ENCODE measurements around the gene DYSF.

DYSF gene

GRCh38 chr2:71715241-71715750 lies 261.9 kb downstream of the DYSF start:
- DNase-seq, result no peak

GRCh38 chr2:71715951-71716696 lies 262.8 kb downstream of the DYSF start:
- no peak for DNase-seq

- DNase-seq, result no peak
Measured at GRCh38 chr2:71716697-71717624, 263.6 kb downstream of the DYSF start.

- DNase-seq, result no peak
Measured at GRCh38 chr2:71718686-71719085, 265.3 kb downstream of the DYSF start.

GRCh38 chr2:71719520-71720282 lies 266.3 kb downstream of the DYSF start:
- DNase-seq, result no peak

GRCh38 chr2:71720283-71720560 lies 266.9 kb downstream of the DYSF start:
- no peak for DNase-seq

- no peak for DNase-seq
Measured at GRCh38 chr2:71720596-71721361, 267.4 kb downstream of the DYSF start.

GRCh38 chr2:71721362-71721665 lies 268.0 kb downstream of the DYSF start:
- DNase-seq, result no peak

GRCh38 chr2:71721669-71722068 lies 268.3 kb downstream of the DYSF start:
- no peak for DNase-seq

GRCh38 chr2:71722286-71722685 lies 268.9 kb downstream of the DYSF start:
- no peak for DNase-seq

GRCh38 chr2:71724793-71725192 lies 271.4 kb downstream of the DYSF start:
- DNase-seq, result no peak

- DNase-seq, result no peak
Measured at GRCh38 chr2:71725836-71726235, 272.5 kb downstream of the DYSF start.

- no peak for DNase-seq
Measured at GRCh38 chr2:71727562-71727961, 274.2 kb downstream of the DYSF start.

- DNase-seq, result no peak
Measured at GRCh38 chr2:71728036-71728435, 274.7 kb downstream of the DYSF start.

- no peak for DNase-seq
Measured at GRCh38 chr2:71730785-71731383, 277.5 kb downstream of the DYSF start.

- no peak for DNase-seq
Measured at GRCh38 chr2:71734620-71735019, 281.3 kb downstream of the DYSF start.

GRCh38 chr2:71735676-71736075 lies 282.3 kb downstream of the DYSF start:
- DNase-seq, result no peak
